ENCODE data around the gene HOMER1. TPM values are rescaled to one million over a fixed set of nuclear protein-coding genes. Genes with fewer than 3 reads are reported as not detected.

HOMER1 gene
- total and polyA plus RNA-seq, 7 experiments from 2014 or later: 0.83 to 4.3 (median 2.6) TPM

DNA sequence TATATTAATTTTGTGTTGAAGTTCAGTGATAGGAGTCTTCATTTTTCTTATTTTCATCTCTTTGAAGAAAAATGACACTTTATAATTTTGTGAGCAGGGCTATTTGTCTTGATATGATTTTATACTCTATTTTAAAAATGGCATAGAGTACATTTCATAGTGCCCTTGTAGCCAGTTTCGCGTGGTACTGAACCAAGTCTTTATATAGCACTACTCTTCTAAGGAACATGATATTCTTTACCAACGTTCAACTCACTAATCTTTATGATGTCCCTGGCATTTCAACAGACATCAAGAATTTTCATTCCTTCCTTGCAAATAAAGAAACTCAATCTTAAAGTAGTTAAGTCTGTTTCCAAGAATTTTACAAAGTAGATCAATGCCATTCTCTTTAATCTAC is 41.5 kb upstream of the HOMER1 start:
- peaks cover 0 to 10% (median 0%) of the 10 kb centered on the region in 11 donors for H3K9me3 Mint-ChIP-seq
- peaks cover 0 to 9% (median 0%) of the 10 kb centered on the region in 5 donors for H3K36me3 Mint-ChIP-seq
- no peak overlapping the region for H3K4me3 Mint-ChIP-seq
- no peaks in the 10 kb centered on the region for H3K27me3 ChIP-seq (ENCODE audit: control insufficient read depth in 2 of 2, insufficient read depth in 2 of 2, low read length in 2 of 2)
- H3K4me3 ChIP-seq (ENCODE audit: low read length): no peak overlapping the region
- CTCF ChIA-PET: no interaction called here
- intact Hi-C loops (cut with micrococcal nuclease): no loop called here
- no peak overlapping the region for H3K27ac ChIP-seq (ENCODE audit: low read depth, low read length)
- no peaks in the 10 kb centered on the region for H3K27me3 Mint-ChIP-seq
- H3K9me3 ChIP-seq (ENCODE audit: control insufficient read depth in 2 of 3, low read length in 3 of 3): no peaks in the 10 kb centered on the region
- POLR2A ChIA-PET: no interaction called here
- DNase-seq: no peak
- no peaks in the 10 kb centered on the region for H3K36me3 ChIP-seq (ENCODE audit: control insufficient read depth in 2 of 3, insufficient read depth in 3 of 3, low read length in 3 of 3)
- no peak overlapping the region for H3K27ac Mint-ChIP-seq
- H3K4me1 ChIP-seq (ENCODE audit: control insufficient read depth in 2 of 2, insufficient read depth in 2 of 2, low read length in 2 of 2): no peaks in the 10 kb centered on the region
- peaks cover 3 to 22% (median 19%) of the 10 kb centered on the region in 7 donors for H3K4me1 Mint-ChIP-seq
- ATAC-seq: no peak

DNA sequence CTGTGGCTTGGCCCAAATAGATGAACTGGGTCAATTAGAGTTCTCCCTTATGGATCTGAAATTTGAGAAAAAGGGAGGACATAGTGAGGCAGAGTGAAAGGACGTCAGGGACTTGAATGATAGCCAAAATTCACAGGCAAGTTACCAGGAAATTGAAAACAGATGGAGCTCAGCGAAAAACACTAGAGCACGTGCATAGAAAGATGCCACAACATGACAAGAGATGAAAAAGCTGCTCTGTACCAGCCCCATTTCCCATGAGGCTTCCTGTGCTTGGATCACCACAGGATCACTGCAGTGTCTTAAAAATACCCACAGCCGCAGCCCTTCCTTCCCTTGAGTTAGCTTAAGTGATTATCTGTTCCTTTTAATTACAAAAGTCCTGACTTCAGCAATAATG is 39.0 kb upstream of the HOMER1 start:
- Mint-ChIP-seq H3K27ac (peak overlapping the region in 5 of 9 donors; percentile 1 to 68 (median 23)), H3K36me3 (peaks cover 0 to 7% (median 0%) of the 10 kb centered on the region in 5 donors), H3K9me3 (peaks cover 0 to 7% (median 0%) of the 10 kb centered on the region in 11 donors), H3K4me3 (peak overlapping the region in 2 of 10 donors; percentile 2 to 12), H3K4me1 (peaks cover 3 to 22% (median 18%) of the 10 kb centered on the region in 7 donors), H3K27me3 (no peaks in the 10 kb centered on the region)
- CTCF ChIA-PET: no interaction called here
- Histone ChIP-seq H3K27ac (ENCODE audit: low read depth, low read length) (no peak overlapping the region), H3K9me3 (ENCODE audit: control insufficient read depth in 2 of 3, low read length in 3 of 3) (no peaks in the 10 kb centered on the region), H3K36me3 (ENCODE audit: control insufficient read depth in 2 of 3, insufficient read depth in 3 of 3, low read length in 3 of 3) (no peaks in the 10 kb centered on the region), H3K4me1 (ENCODE audit: control insufficient read depth in 2 of 2, insufficient read depth in 2 of 2, low read length in 2 of 2) (no peaks in the 10 kb centered on the region), H3K27me3 (ENCODE audit: control insufficient read depth in 2 of 2, insufficient read depth in 2 of 2, low read length in 2 of 2) (no peaks in the 10 kb centered on the region), H3K4me3 (ENCODE audit: low read length) (no peak overlapping the region)
- POLR2A ChIA-PET: no interaction called here
- DNase-seq (peak in 6 of 9 donors; percentile 11 to 44 (median 30)), ATAC-seq (peak; percentile 47)
- intact Hi-C loops (cut with micrococcal nuclease): loop anchor here in 1 of 2 donors (5.0 kb wide), 1 partner anchor 149 kb away; no protein-coding TSS in a partner anchor

DNA sequence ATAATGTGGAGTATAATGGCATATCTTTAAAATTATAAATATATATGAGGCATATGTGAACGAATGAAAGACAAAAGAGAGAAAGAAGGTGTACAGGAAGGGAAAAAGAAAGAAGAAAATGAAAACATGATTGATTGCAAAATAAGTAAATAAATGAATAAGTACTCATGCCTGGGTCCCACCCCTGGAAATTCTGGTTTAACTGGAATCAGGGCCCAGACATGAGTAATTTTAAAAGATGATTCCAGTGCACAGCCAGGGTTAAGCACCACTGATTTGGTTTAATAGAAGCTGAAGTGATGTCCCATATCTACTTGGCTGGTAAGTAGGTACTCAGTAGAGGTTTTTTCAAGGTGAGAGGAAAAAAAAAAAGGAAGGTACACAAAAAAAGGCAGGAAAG is 34.0 kb upstream of the HOMER1 start:
- Histone ChIP-seq H3K4me1 (ENCODE audit: control insufficient read depth in 2 of 2, insufficient read depth in 2 of 2, low read length in 2 of 2) (no peaks in the 10 kb centered on the region), H3K27me3 (ENCODE audit: control insufficient read depth in 2 of 2, insufficient read depth in 2 of 2, low read length in 2 of 2) (no peaks in the 10 kb centered on the region), H3K4me3 (ENCODE audit: low read length) (no peak overlapping the region), H3K27ac (ENCODE audit: low read depth, low read length) (no peak overlapping the region), H3K9me3 (ENCODE audit: control insufficient read depth in 2 of 3, low read length in 3 of 3) (no peaks in the 10 kb centered on the region), H3K36me3 (ENCODE audit: control insufficient read depth in 2 of 3, insufficient read depth in 3 of 3, low read length in 3 of 3) (no peaks in the 10 kb centered on the region)
- ChIA-PET POLR2A (no interaction called here), CTCF (no interaction called here)
- H3K4me1 Mint-ChIP-seq: peaks cover 2 to 13% (median 4%) of the 10 kb centered on the region in 7 donors
- ATAC-seq: no peak
- no peak overlapping the region for H3K27ac Mint-ChIP-seq
- intact Hi-C loops (cut with micrococcal nuclease): no loop called here
- no peak overlapping the region for H3K4me3 Mint-ChIP-seq
- DNase-seq: no peak
- no peaks in the 10 kb centered on the region for H3K27me3 Mint-ChIP-seq
- H3K9me3 Mint-ChIP-seq: peaks cover 0 to 7% (median 0%) of the 10 kb centered on the region in 11 donors
- peaks cover 0 to 7% (median 0%) of the 10 kb centered on the region in 5 donors for H3K36me3 Mint-ChIP-seq

DNA sequence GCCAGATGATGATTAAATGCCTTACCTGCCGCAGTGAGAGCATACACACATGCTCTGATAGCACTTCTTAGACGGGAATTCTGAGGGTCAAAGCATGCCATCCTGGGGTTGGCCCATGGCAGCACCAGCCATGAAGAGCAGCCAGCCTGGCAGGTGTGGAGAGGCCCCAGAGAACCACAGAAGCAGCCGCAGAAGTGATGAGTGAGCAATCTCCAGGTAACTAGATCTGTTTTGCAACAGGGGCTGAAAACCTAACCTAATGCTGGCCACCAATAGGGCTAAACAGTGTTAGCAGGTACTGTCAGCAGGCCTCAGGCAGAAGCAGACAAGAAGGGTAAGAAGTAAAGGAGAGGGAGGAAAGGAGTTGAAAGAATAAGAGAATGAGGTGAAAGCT is 33.5 kb upstream of the HOMER1 start:
- ATAC-seq: no peak

GRCh38 chr5:79546782-79547428 is 33.0 kb upstream of the HOMER1 start:
- H3K36me3 ChIP-seq (ENCODE audit: control insufficient read depth in 2 of 3, insufficient read depth in 3 of 3, low read length in 3 of 3): no peaks in the 10 kb centered on the region
- CTCF ChIA-PET: no interaction called here
- H3K36me3 Mint-ChIP-seq: peaks cover 0 to 2% (median 0%) of the 10 kb centered on the region in 5 donors
- no peaks in the 10 kb centered on the region for H3K9me3 ChIP-seq (ENCODE audit: control insufficient read depth in 2 of 3, low read length in 3 of 3)
- no peak overlapping the region for H3K4me3 ChIP-seq (ENCODE audit: low read length)
- H3K27me3 Mint-ChIP-seq: no peaks in the 10 kb centered on the region
- intact Hi-C loops (cut with micrococcal nuclease): no loop called here
- no peak overlapping the region for H3K27ac Mint-ChIP-seq
- H3K4me1 Mint-ChIP-seq: peaks cover 0 to 2% (median 0%) of the 10 kb centered on the region in 7 donors
- H3K4me3 Mint-ChIP-seq: no peak overlapping the region
- ATAC-seq (no peak), DNase-seq (no peak)
- POLR2A ChIA-PET: no interaction called here
- peaks cover 0 to 4% (median 0%) of the 10 kb centered on the region in 11 donors for H3K9me3 Mint-ChIP-seq
- no peaks in the 10 kb centered on the region for H3K27me3 ChIP-seq (ENCODE audit: control insufficient read depth in 2 of 2, insufficient read depth in 2 of 2, low read length in 2 of 2)
- no peak overlapping the region for H3K27ac ChIP-seq (ENCODE audit: low read depth, low read length)
- no peaks in the 10 kb centered on the region for H3K4me1 ChIP-seq (ENCODE audit: control insufficient read depth in 2 of 2, insufficient read depth in 2 of 2, low read length in 2 of 2)

More for the DNA sequence above, 33.5 kb upstream of the HOMER1 start:
- peaks cover 0 to 6% (median 0%) of the 10 kb centered on the region in 11 donors for H3K9me3 Mint-ChIP-seq
- Histone ChIP-seq H3K4me1 (ENCODE audit: control insufficient read depth in 2 of 2, insufficient read depth in 2 of 2, low read length in 2 of 2) (no peaks in the 10 kb centered on the region), H3K9me3 (ENCODE audit: control insufficient read depth in 2 of 3, low read length in 3 of 3) (no peaks in the 10 kb centered on the region), H3K36me3 (ENCODE audit: control insufficient read depth in 2 of 3, insufficient read depth in 3 of 3, low read length in 3 of 3) (no peaks in the 10 kb centered on the region), H3K27ac (ENCODE audit: low read depth, low read length) (no peak overlapping the region), H3K27me3 (ENCODE audit: control insufficient read depth in 2 of 2, insufficient read depth in 2 of 2, low read length in 2 of 2) (no peaks in the 10 kb centered on the region), H3K4me3 (ENCODE audit: low read length) (no peak overlapping the region)
- ChIA-PET POLR2A (no interaction called here), CTCF (no interaction called here)
- no peak overlapping the region for H3K4me3 Mint-ChIP-seq
- H3K27me3 Mint-ChIP-seq: no peaks in the 10 kb centered on the region
- H3K4me1 Mint-ChIP-seq: peaks cover 0 to 8% (median 0%) of the 10 kb centered on the region in 7 donors
- intact Hi-C loops (cut with micrococcal nuclease): no loop called here
- H3K36me3 Mint-ChIP-seq: peaks cover 0 to 3% (median 0%) of the 10 kb centered on the region in 5 donors
- H3K27ac Mint-ChIP-seq: no peak overlapping the region
- no peak for DNase-seq

- H3K27me3 ChIP-seq (ENCODE audit: control insufficient read depth in 2 of 2, insufficient read depth in 2 of 2, low read length in 2 of 2): no peaks in the 10 kb centered on the region
- H3K9me3 Mint-ChIP-seq: no peaks in the 10 kb centered on the region
- no peak overlapping the region for H3K4me3 ChIP-seq (ENCODE audit: low read length)
- no peak overlapping the region for H3K27ac Mint-ChIP-seq
- no peaks in the 10 kb centered on the region for H3K4me1 Mint-ChIP-seq
- H3K4me3 Mint-ChIP-seq: no peak overlapping the region
- no peaks in the 10 kb centered on the region for H3K36me3 Mint-ChIP-seq
- no peaks in the 10 kb centered on the region for H3K36me3 ChIP-seq (ENCODE audit: control insufficient read depth in 2 of 3, insufficient read depth in 3 of 3, low read length in 3 of 3)
- ATAC-seq (no peak), DNase-seq (no peak)
- intact Hi-C loops (cut with micrococcal nuclease): no loop called here
- H3K27me3 Mint-ChIP-seq: no peaks in the 10 kb centered on the region
- no peak overlapping the region for H3K27ac ChIP-seq (ENCODE audit: low read depth, low read length)
- POLR2A ChIA-PET: no interaction called here
- CTCF ChIA-PET: no interaction called here
- H3K9me3 ChIP-seq (ENCODE audit: control insufficient read depth in 2 of 3, low read length in 3 of 3): no peaks in the 10 kb centered on the region
- H3K4me1 ChIP-seq (ENCODE audit: control insufficient read depth in 2 of 2, insufficient read depth in 2 of 2, low read length in 2 of 2): no peaks in the 10 kb centered on the region
Observed at GRCh38 chr5:79544131-79544530, 30.2 kb upstream of the HOMER1 start.

- Mint-ChIP-seq H3K27ac (no peak overlapping the region), H3K27me3 (peaks cover 0 to 5% (median 3%) of the 10 kb centered on the region in 5 donors), H3K4me1 (no peaks in the 10 kb centered on the region), H3K36me3 (no peaks in the 10 kb centered on the region), H3K9me3 (no peaks in the 10 kb centered on the region), H3K4me3 (no peak overlapping the region)
- intact Hi-C loops (cut with micrococcal nuclease): no loop called here
- Histone ChIP-seq H3K27me3 (ENCODE audit: control insufficient read depth in 2 of 2, insufficient read depth in 2 of 2, low read length in 2 of 2) (no peaks in the 10 kb centered on the region), H3K27ac (ENCODE audit: low read depth, low read length) (no peak overlapping the region), H3K4me1 (ENCODE audit: control insufficient read depth in 2 of 2, insufficient read depth in 2 of 2, low read length in 2 of 2) (no peaks in the 10 kb centered on the region), H3K9me3 (ENCODE audit: control insufficient read depth in 2 of 3, low read length in 3 of 3) (no peaks in the 10 kb centered on the region), H3K36me3 (ENCODE audit: control insufficient read depth in 2 of 3, insufficient read depth in 3 of 3, low read length in 3 of 3) (no peaks in the 10 kb centered on the region), H3K4me3 (ENCODE audit: low read length) (no peak overlapping the region)
- CTCF ChIA-PET: interaction anchor here (1.3 kb wide), 1 partner anchor 13 kb away, joined by 3 read pairs; no protein-coding TSS in a partner anchor
- ATAC-seq: no peak
- POLR2A ChIA-PET: interaction anchor here (0.8 kb wide), 1 partner anchor 27 kb away, joined by 5 read pairs; the partner anchor contains the start of gene HOMER1
- no peak for DNase-seq
Observed at GRCh38 chr5:79540939-79541338, 27.0 kb upstream of the HOMER1 start.

All from naive thymus-derived CD4-positive, alpha-beta T cell (primary cell).